ENCODE data around the gene ZNF76. TPM values are rescaled to one million over a fixed set of nuclear protein-coding genes. Genes with fewer than 3 reads are reported as not detected.

Gene ZNF76
- total and polyA plus RNA-seq, 9 of the 15 experiments (the other 6 are each of a cell fraction or from before 2014, with no cell fraction given): 1.2 to 17.8 (median 10.7) TPM

DNA sequence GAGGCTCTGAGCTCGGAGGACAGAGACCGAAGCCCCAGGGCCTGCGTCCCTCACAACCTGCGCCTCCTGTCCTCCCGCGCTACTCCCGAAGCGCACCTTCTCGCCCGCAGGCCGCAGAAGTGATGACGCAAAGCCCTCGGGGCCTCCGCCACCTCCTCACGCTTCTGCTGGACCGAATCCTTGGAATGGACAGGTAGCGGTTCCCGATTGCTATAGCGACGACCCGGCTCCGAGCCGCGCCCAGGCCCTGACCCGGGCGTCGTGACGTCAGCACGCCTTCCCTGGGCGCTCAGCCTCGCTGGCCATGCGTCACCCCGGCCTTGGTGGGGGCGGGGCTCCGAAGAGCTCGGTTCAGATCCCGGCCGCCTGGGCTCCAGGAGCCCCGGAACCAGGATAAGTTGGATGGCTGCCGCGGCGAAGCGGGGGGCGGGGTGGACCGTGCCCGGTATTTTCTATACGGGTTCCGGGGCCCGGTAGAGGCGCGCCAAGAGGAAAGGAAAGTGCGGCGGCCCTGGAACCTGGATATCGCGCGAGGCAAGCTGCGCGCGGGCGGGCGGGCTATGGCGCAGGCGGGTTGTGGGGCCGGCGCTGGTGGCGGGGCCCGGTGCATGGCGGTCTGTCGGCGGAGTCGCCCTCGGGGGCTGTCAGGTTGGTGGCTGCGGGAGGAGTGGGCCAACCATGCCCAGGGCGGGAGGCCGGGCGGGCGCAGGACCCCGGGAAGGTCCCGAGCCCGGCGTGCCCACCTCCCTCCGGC, at the start of gene ZNF76 (continued):
- TF ChIP-seq, protein P1, sequence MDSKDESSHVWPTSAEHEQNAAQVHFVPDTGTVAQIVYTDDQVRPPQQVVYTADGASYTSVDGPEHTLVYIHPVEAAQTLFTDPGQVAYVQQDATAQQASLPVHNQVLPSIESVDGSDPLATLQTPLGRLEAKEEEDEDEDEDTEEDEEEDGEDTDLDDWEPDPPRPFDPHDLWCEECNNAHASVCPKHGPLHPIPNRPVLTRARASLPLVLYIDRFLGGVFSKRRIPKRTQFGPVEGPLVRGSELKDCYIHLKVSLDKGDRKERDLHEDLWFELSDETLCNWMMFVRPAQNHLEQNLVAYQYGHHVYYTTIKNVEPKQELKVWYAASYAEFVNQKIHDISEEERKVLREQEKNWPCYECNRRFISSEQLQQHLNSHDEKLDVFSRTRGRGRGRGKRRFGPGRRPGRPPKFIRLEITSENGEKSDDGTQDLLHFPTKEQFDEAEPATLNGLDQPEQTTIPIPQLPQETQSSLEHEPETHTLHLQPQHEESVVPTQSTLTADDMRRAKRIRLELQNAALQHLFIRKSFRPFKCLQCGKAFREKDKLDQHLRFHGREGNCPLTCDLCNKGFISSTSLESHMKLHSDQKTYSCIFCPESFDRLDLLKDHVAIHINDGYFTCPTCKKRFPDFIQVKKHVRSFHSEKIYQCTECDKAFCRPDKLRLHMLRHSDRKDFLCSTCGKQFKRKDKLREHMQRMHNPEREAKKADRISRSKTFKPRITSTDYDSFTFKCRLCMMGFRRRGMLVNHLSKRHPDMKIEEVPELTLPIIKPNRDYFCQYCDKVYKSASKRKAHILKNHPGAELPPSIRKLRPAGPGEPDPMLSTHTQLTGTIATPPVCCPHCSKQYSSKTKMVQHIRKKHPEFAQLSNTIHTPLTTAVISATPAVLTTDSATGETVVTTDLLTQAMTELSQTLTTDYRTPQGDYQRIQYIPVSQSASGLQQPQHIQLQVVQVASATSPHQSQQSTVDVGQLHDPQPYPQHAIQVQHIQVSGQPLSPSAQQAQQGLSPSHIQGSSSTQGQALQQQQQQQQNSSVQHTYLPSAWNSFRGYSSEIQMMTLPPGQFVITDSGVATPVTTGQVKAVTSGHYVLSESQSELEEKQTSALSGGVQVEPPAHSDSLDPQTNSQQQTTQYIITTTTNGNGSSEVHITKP (IDR thresholded peaks at IDR 0.05; ENCODE audit: partially characterized antibody): peak; percentile 58
- TF ChIP-seq, protein P2, sequence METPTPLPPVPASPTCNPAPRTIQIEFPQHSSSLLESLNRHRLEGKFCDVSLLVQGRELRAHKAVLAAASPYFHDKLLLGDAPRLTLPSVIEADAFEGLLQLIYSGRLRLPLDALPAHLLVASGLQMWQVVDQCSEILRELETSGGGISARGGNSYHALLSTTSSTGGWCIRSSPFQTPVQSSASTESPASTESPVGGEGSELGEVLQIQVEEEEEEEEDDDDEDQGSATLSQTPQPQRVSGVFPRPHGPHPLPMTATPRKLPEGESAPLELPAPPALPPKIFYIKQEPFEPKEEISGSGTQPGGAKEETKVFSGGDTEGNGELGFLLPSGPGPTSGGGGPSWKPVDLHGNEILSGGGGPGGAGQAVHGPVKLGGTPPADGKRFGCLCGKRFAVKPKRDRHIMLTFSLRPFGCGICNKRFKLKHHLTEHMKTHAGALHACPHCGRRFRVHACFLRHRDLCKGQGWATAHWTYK (CRISPR knock-in tag; IDR thresholded peaks at IDR 0.05): peak; percentile 66; the same call in 1 of the 2 replicates
- TF ChIP-seq CSDE1 (IDR thresholded peaks at IDR 0.05) (peak in 1 of 2 experiments; percentile 85; a peak in 1 of 4 replicates), ZNF274 (IDR thresholded peaks at IDR 0.05; ENCODE audit: borderline replicate concordance, low read depth, low read length) (no peak; the same call in 1 of the 2 replicates), TAF15 (IDR thresholded peaks at IDR 0.05; ENCODE audit: low read depth, low read length) (no peak), KAT7 (CRISPR knock-in tag; IDR thresholded peaks at IDR 0.05; ENCODE audit: borderline replicate concordance) (peak; percentile 97), CHD2 (IDR thresholded peaks at IDR 0.05; ENCODE audit: low read depth, low read length) (peak; percentile 75), ZNF830 (CRISPR knock-in tag; IDR thresholded peaks at IDR 0.05) (0 out of 2 replicates have a peak, but pooled peaks have one; percentile 60)
- TF ChIP-seq, protein P3, sequence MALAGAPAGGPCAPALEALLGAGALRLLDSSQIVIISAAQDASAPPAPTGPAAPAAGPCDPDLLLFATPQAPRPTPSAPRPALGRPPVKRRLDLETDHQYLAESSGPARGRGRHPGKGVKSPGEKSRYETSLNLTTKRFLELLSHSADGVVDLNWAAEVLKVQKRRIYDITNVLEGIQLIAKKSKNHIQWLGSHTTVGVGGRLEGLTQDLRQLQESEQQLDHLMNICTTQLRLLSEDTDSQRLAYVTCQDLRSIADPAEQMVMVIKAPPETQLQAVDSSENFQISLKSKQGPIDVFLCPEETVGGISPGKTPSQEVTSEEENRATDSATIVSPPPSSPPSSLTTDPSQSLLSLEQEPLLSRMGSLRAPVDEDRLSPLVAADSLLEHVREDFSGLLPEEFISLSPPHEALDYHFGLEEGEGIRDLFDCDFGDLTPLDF (CRISPR knock-in tag; IDR thresholded peaks at IDR 0.05): peak; percentile 96
- TF ChIP-seq, protein P4, sequence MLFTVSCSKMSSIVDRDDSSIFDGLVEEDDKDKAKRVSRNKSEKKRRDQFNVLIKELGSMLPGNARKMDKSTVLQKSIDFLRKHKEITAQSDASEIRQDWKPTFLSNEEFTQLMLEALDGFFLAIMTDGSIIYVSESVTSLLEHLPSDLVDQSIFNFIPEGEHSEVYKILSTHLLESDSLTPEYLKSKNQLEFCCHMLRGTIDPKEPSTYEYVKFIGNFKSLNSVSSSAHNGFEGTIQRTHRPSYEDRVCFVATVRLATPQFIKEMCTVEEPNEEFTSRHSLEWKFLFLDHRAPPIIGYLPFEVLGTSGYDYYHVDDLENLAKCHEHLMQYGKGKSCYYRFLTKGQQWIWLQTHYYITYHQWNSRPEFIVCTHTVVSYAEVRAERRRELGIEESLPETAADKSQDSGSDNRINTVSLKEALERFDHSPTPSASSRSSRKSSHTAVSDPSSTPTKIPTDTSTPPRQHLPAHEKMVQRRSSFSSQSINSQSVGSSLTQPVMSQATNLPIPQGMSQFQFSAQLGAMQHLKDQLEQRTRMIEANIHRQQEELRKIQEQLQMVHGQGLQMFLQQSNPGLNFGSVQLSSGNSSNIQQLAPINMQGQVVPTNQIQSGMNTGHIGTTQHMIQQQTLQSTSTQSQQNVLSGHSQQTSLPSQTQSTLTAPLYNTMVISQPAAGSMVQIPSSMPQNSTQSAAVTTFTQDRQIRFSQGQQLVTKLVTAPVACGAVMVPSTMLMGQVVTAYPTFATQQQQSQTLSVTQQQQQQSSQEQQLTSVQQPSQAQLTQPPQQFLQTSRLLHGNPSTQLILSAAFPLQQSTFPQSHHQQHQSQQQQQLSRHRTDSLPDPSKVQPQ (CRISPR knock-in tag; IDR thresholded peaks at IDR 0.05; ENCODE audit: borderline replicate concordance): no peak
- TF ChIP-seq, protein P5, sequence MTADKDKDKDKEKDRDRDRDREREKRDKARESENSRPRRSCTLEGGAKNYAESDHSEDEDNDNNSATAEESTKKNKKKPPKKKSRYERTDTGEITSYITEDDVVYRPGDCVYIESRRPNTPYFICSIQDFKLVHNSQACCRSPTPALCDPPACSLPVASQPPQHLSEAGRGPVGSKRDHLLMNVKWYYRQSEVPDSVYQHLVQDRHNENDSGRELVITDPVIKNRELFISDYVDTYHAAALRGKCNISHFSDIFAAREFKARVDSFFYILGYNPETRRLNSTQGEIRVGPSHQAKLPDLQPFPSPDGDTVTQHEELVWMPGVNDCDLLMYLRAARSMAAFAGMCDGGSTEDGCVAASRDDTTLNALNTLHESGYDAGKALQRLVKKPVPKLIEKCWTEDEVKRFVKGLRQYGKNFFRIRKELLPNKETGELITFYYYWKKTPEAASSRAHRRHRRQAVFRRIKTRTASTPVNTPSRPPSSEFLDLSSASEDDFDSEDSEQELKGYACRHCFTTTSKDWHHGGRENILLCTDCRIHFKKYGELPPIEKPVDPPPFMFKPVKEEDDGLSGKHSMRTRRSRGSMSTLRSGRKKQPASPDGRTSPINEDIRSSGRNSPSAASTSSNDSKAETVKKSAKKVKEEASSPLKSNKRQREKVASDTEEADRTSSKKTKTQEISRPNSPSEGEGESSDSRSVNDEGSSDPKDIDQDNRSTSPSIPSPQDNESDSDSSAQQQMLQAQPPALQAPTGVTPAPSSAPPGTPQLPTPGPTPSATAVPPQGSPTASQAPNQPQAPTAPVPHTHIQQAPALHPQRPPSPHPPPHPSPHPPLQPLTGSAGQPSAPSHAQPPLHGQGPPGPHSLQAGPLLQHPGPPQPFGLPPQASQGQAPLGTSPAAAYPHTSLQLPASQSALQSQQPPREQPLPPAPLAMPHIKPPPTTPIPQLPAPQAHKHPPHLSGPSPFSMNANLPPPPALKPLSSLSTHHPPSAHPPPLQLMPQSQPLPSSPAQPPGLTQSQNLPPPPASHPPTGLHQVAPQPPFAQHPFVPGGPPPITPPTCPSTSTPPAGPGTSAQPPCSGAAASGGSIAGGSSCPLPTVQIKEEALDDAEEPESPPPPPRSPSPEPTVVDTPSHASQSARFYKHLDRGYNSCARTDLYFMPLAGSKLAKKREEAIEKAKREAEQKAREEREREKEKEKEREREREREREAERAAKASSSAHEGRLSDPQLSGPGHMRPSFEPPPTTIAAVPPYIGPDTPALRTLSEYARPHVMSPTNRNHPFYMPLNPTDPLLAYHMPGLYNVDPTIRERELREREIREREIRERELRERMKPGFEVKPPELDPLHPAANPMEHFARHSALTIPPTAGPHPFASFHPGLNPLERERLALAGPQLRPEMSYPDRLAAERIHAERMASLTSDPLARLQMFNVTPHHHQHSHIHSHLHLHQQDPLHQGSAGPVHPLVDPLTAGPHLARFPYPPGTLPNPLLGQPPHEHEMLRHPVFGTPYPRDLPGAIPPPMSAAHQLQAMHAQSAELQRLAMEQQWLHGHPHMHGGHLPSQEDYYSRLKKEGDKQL (CRISPR knock-in tag; IDR thresholded peaks at IDR 0.05; ENCODE audit: borderline replicate concordance): 0 out of 2 replicates have a peak, but pooled peaks have one; percentile 78

Data from K562 (cell line).